ENCODE data around the gene SPATA31D3. TPM values are rescaled to one million over a fixed set of nuclear protein-coding genes. Genes with fewer than 3 reads are reported as not detected.
"Not testable (repeated sequence)": the region's sequence is repeated elsewhere in the genome, so short reads cannot be mapped to it uniquely, and the experiment has no call there.

Gene SPATA31D3
- polyA plus RNA-seq, 2 of the 4 experiments (the other 2 are of a cell fraction) = not detected

GRCh38 chr9:81984928-81985327 lies 41.6 kb downstream of the SPATA31D3 start:
- 37% methylated on average over 6 of the region's 6 CpGs for WGBS (ENCODE audit: missing lambda C conversion rate)
- no peaks in the 10 kb centered on the region for H3K9me3 ChIP-seq
- FAIRE-seq = no peak
- ChIA-PET CTCF (no interaction called here), POLR2A (no interaction called here)
- H3K27ac ChIP-seq = no peak overlapping the region
- no peak overlapping the region for H3K4me2 ChIP-seq
- DNase-seq (ENCODE audit: low read depth in 1 of 2, low spot score in 1 of 2) = no peak
- no peaks in the 10 kb centered on the region for H3K4me1 ChIP-seq
- H3K4me3 ChIP-seq = no peak overlapping the region
- no peak for ATAC-seq
- TF ChIP-seq ESRRA (IDR thresholded peaks at IDR 0.05; ENCODE audit: borderline replicate concordance, low read length) (no peak), CBX8 (IDR thresholded peaks at IDR 0.05) (no peak), MAFK (IDR thresholded peaks at IDR 0.05; ENCODE audit: partially characterized antibody) (no peak)

- Histone ChIP-seq H3K4me3 (no peak overlapping the region), H3K9me3 (no peaks in the 10 kb centered on the region), H3K4me1 (no peaks in the 10 kb centered on the region), H3K4me2 (no peak overlapping the region), H3K27ac (no peak overlapping the region)
- CTCF ChIA-PET = no interaction called here
- TF ChIP-seq, protein P1, sequence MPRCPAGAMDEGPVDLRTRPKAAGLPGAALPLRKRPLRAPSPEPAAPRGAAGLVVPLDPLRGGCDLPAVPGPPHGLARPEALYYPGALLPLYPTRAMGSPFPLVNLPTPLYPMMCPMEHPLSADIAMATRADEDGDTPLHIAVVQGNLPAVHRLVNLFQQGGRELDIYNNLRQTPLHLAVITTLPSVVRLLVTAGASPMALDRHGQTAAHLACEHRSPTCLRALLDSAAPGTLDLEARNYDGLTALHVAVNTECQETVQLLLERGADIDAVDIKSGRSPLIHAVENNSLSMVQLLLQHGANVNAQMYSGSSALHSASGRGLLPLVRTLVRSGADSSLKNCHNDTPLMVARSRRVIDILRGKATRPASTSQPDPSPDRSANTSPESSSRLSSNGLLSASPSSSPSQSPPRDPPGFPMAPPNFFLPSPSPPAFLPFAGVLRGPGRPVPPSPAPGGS (IDR thresholded peaks at IDR 0.05) = no peak
- TF ChIP-seq SREBF2 (IDR thresholded peaks at IDR 0.05) (no peak), HOXB5 (CRISPR knock-in tag; IDR thresholded peaks at IDR 0.05) (no peak), GATA3 (IDR thresholded peaks at IDR 0.05; ENCODE audit: borderline replicate concordance) (no peak), FOSB (CRISPR knock-in tag; IDR thresholded peaks at IDR 0.05) (no peak), CEBPB (IDR thresholded peaks at IDR 0.05) (no peak), ELK1 (IDR thresholded peaks at IDR 0.05; ENCODE audit: low read depth, low read length) (no peak), TFCP2L1 (CRISPR knock-in tag; IDR thresholded peaks at IDR 0.05) (no peak), ATOH8 (CRISPR knock-in tag; IDR thresholded peaks at IDR 0.05; ENCODE audit: low read depth) (no peak), KDM1A (IDR thresholded peaks at IDR 0.05; ENCODE audit: low read depth) (no peak), CHD2 (IDR thresholded peaks at IDR 0.05; ENCODE audit: low read length, partially characterized antibody) (no peak), REST (IDR thresholded peaks at IDR 0.05) (no peak)
- TF ChIP-seq, protein P2, sequence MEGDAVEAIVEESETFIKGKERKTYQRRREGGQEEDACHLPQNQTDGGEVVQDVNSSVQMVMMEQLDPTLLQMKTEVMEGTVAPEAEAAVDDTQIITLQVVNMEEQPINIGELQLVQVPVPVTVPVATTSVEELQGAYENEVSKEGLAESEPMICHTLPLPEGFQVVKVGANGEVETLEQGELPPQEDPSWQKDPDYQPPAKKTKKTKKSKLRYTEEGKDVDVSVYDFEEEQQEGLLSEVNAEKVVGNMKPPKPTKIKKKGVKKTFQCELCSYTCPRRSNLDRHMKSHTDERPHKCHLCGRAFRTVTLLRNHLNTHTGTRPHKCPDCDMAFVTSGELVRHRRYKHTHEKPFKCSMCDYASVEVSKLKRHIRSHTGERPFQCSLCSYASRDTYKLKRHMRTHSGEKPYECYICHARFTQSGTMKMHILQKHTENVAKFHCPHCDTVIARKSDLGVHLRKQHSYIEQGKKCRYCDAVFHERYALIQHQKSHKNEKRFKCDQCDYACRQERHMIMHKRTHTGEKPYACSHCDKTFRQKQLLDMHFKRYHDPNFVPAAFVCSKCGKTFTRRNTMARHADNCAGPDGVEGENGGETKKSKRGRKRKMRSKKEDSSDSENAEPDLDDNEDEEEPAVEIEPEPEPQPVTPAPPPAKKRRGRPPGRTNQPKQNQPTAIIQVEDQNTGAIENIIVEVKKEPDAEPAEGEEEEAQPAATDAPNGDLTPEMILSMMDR (IDR thresholded peaks at IDR 0.05) = no peak
- DNase-seq (ENCODE audit: low read depth in 1 of 2, low spot score in 1 of 2) = no peak
- no peak for FAIRE-seq
- POLR2A ChIA-PET = no interaction called here
- 28% methylated on average over 1 of the region's 1 CpG for WGBS (ENCODE audit: missing lambda C conversion rate)
- no peak for ATAC-seq
Measured at GRCh38 chr9:81986051-81986450, 42.8 kb downstream of the SPATA31D3 start.

DNA sequence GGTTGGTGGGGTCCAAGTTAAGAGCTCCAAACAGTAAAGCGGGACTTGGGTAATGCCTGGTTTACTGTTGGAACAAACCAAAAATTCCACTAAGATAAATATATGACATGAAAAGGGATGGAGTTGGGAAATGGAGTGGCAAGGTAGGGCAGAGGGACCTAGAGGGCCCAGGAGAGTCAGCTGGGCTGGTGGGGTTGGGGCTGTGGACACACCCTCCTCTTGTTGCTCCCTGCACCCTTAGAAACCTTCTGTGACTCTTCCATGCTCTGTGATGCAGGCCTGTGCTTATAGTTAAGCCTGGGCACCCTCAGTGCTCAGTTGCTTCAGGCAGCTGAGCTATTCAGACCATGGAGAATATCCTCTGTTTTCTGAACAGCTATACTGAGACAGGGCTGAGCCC lies 45.2 kb downstream of the SPATA31D3 start, which contains the start of gene SPATA31D1:
Gene SPATA31D1 (plus strand): TSS at position 301 of the 400 bp plus-strand sequence. CDS start 47 bp downstream, at position 348.
- CTCF ChIA-PET; FAIRE-seq; H3K4me2 ChIP-seq; H3K4me3 ChIP-seq; DNase-seq (ENCODE audit: low read depth in 1 of 2, low spot score in 1 of 2); H3K27ac ChIP-seq; ATAC-seq; POLR2A ChIA-PET; H3K9me3 ChIP-seq; H3K4me1 ChIP-seq: not testable (repeated sequence)
- 94% methylated on average over 1 of the region's 1 CpG for WGBS (ENCODE audit: missing lambda C conversion rate)
